Measurements from ENCODE around the gene LRRC4B. TPM values are rescaled to one million over a fixed set of nuclear protein-coding genes. Genes with fewer than 3 reads are reported as not detected.
"Not testable (repeated sequence)": the region's sequence is repeated elsewhere in the genome, so short reads cannot be mapped to it uniquely, and the experiment has no call there.

The LRRC4B gene, protein sequence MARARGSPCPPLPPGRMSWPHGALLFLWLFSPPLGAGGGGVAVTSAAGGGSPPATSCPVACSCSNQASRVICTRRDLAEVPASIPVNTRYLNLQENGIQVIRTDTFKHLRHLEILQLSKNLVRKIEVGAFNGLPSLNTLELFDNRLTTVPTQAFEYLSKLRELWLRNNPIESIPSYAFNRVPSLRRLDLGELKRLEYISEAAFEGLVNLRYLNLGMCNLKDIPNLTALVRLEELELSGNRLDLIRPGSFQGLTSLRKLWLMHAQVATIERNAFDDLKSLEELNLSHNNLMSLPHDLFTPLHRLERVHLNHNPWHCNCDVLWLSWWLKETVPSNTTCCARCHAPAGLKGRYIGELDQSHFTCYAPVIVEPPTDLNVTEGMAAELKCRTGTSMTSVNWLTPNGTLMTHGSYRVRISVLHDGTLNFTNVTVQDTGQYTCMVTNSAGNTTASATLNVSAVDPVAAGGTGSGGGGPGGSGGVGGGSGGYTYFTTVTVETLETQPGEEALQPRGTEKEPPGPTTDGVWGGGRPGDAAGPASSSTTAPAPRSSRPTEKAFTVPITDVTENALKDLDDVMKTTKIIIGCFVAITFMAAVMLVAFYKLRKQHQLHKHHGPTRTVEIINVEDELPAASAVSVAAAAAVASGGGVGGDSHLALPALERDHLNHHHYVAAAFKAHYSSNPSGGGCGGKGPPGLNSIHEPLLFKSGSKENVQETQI
- total RNA-seq: 1 to 10 TPM; 1.4 to 2.9 TPM
- long read RNA-seq: 0 reads

- intact Hi-C loops (cut with DNase I): no loop called here
- DNase-seq (no peak), ATAC-seq (peak in 1 of 2 donors; percentile 37)
Measured at GRCh38 chr19:50567882-50568727, at the start of gene LRRC4B. Gene LRRC4B, minus strand, starts transcription at chr19:50568435. Its CDS starts 19,597 bp downstream, at chr19:50548838.

- ATAC-seq; intact Hi-C loops (cut with DNase I); DNase-seq: not testable (repeated sequence)
Measured at GRCh38 chr19:50612504-50613404, 44.5 kb upstream of the LRRC4B start.

DNA sequence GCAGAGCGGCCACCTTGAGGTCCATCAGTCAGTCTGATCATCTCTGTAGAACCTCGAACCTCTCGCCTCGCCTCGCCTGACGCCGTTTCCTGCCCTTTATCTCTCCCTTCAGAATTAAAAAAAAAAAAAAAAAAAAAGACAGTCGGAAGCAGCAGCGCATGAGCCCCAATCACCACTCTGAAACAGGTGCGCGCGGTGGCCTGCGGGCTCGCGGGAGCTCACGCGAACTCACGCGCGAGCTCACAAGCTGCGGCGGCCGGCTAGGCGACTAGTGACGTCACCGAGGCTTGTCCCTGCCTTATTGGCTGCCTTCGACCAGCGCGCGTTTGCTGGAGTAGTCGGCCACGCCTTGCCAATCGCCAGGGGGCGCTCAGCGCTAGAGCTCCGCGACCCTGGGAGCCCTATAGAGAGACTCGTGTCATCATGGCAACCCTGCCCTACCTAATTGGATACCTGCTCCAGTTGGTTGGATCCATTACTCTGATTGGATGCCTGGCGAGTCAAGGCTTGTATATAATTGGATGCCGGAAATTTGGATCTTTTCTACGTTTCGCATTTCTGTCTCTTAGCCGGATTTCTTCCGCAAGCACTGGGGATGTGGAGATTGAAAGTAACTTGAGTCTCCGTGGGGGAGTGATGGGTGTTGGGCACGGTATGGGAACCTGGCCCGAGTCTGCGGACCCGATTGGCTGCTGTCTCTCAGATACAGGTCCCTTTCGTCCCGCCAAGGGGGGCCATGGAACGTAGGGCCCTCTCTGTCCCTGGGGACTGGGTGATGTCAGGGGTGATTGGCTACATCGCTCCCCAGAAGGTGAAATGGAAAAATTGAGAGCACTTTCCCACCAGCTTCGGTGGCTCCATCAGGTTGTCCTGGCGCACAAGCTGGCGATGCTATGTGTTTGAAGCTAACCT, 39.9 kb upstream of the LRRC4B start:
- peak; percentile 90 for DNase-seq
- peak; percentile 84 to 89 for ATAC-seq
- intact Hi-C loops (cut with DNase I): no loop called here

DNA sequence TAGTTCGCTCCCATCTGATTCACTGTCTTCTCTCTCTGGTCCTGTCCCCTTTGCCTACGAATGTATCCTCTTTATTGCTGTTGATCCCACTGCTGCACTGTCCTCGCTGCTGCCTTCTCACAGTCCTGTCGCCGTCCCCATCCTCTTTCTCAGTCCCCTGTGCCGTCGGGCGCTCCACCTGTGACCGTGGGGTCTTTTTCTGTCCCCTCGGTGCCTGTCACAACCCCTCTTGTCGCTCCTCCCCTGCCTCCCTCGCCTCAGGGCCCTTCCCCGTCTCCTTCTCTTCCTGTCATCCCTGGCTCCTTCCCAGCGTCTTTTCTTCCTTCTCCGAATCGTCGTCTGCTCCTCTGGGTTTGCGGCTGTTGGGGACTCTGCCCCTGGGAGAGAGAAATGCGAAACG, 39.2 kb upstream of the LRRC4B start:
- ATAC-seq (no peak), DNase-seq (no peak)
- intact Hi-C loops (cut with DNase I): no loop called here

GRCh38 chr19:50606059-50606836, 38.0 kb upstream of the LRRC4B start:
- ATAC-seq: peak in 1 of 2 donors; percentile 64

DNA sequence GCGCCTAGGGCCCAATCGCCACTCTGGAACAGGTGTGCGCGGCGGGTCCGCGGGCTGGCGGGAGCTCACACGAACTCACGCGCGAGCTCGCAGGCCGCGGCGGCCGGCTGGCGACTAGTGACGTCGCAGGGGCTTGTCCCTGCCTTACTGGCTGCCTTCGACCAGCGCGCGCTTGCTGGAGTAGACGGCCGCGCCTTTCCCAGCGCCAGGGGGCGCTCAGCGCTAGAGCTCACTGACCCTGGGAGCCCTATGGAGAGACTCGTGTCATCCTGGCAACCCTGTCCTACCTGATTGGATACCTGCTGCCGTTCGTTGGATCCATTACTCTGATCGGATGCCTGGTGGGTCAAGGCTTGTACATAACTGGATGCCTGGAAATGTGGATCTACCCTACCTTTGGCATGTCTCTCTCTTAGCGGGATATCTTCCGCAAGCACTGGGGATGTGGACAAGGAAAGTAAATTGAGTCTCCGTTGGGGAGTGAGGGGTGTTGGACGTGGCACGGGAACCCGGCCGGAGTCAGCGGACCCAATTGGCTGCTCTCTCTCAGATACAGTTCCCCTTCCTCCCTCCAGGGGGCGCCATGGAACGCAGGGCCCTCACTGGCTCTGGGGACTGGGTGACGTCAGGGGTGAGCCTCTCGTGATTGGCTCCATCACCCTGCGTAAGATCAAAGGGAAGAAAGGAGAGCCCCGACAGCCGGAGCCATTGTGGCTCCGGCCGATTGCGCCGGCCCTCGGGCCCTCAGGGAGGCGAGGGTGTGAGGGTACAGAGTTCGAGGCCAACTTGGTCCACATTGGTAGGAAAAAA, 36.2 kb upstream of the LRRC4B start:
- ATAC-seq: peak; percentile 27 to 30
- intact Hi-C loops (cut with DNase I); DNase-seq: not testable (repeated sequence)

More at GRCh38 chr19:50606059-50606836, 38.0 kb upstream of the LRRC4B start:
- DNase-seq; intact Hi-C loops (cut with DNase I): not testable (repeated sequence)

- no peak for DNase-seq
- ATAC-seq: no peak
- intact Hi-C loops (cut with DNase I): no loop called here
Measured at GRCh38 chr19:50602935-50603334, 34.7 kb upstream of the LRRC4B start.

DNA sequence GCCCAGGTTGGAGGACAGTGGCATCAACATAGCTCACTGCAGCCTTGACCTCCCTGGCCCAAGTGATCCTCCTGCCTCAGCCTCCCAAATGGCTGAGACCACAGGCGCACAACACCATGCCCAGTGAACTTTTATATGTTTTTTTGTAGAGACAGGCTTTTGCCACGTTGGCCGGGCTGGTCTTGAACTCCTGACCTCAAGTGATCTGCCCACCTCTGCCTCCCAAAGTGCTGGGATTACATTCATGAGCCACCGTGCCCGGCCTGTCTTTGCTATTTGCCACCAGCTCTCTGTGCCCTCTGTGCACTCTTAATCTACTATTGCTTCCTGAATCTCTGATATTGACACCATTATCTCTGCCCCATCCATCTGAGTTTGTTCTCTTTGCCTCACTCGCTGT, 34.3 kb upstream of the LRRC4B start:
- no peak for ATAC-seq
- intact Hi-C loops (cut with DNase I): no loop called here
- DNase-seq: no peak

- DNase-seq (no peak), ATAC-seq (no peak)
- intact Hi-C loops (cut with DNase I): no loop called here
Measured at GRCh38 chr19:50602089-50602422, 33.8 kb upstream of the LRRC4B start.

DNA sequence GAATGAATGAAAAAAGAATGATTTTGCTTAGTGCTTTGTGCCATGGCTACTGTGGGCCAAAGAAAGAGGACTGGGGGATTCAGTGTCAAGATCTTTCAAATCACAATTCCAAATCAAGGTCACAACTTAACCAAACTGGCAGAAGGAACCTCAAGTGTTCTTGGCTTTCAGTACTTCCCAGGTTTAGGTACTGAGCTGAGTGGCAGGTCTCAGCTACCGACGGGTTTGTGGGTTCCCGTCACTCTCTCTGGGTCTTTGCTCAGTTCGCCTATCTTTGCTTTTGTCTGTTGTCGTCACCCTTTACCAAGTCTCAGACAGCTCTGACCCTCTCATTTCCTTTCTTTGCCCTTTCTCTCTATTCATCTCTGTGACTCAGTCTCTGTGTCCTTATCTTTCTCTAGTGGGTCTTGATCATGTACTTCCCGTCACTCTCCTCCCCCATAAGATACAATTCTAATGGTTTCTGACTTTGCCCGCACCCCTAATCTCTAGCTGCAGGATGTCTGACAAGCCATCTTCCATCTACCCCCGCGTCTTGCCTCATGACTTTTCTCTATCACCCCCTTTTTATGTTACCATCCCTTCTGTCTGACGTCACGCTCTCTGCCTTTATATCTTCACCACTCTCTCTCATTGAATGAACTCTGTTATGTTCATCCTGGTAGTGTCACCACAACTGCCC, 33.3 kb upstream of the LRRC4B start:
- DNase-seq (no peak), ATAC-seq (no peak)
- intact Hi-C loops (cut with DNase I): no loop called here

DNA sequence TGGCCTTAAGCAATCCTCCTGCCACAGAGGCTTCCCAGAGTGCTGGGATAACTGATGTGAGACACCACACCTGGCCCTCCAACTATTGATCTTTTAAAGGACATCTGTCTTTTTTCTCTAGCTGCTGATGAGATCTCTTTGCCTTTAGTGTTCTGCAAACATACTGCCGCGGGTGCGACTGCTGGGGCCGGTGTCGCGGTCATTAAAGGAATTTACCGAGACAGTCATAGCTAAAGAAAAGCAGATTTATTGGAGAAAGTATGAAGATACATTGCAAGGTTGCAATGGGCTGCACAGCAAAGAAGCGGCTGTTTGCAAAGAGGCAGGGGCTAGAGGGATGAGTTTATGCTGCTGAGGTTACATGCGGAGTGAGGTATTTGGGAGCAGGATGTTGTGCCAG, 31.2 kb upstream of the LRRC4B start:
- DNase-seq: no peak
- ATAC-seq: no peak
- intact Hi-C loops (cut with DNase I): no loop called here

DNA sequence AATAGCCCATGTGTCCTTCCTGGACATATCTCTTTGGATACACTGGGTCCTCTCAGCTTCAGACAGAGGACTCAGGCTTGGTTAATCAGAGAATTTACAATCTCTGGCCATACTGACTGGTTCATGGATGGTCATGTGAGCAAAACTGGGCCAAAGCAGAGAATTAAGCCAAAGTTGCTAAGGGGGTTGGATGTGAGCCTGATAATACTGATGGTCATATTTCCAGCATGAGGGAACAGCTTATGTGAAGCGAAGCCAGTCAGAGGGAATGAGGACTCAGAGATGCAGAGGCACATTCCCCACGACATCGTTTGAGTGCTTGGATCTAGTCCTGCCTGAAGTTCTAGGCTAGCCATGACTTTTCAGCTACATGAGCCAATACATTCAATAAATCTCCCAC, 22.0 kb upstream of the LRRC4B start:
- intact Hi-C loops (cut with DNase I): no loop called here
- ATAC-seq (no peak), DNase-seq (no peak)

- ATAC-seq; DNase-seq; intact Hi-C loops (cut with DNase I): not testable (repeated sequence)
Measured at GRCh38 chr19:50581795-50582660, 13.8 kb upstream of the LRRC4B start.

DNA sequence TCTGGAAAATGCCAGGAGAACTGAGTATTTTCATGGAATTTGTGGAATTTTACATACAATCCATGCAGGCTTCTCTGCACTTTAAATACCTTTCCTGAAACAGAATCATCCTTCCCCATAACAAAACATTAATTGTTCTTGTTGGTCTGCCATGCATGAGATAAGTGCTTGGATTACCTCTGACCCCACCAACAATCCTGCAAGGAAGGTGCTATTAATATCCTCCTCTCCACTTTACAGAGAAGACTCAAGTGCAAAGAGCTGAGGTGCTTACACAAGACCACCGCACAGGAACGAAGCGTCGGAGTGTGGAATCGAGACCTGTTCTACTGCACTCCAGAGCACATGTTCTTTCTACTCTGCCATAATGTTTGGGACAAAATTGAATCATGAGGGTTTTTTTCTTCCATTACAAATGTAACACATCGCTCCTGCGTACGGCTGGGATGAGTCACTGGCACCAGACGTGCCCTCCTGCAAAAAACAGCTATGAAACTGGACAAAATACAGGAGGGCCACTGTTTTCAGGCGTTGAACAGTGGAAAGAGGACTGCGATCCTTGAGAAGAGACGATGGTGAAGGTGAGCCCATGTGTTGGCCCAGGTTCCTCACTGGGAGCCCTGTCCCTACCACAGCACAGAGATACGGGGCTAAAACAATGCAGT, 12.9 kb upstream of the LRRC4B start:
- DNase-seq: no peak

More for the DNA sequence above, 12.9 kb upstream of the LRRC4B start:
- ATAC-seq: no peak
- intact Hi-C loops (cut with DNase I): no loop called here
